Hepatocyte (in vitro differentiated cells): ENCODE data around the gene ZNF219.

Experiments
- CTCF ChIP-seq: fragments of 200-600 bp; sonication (generic); IDR thresholded peaks from 2 replicates; pipeline ENCODE4 v1.5.1; 2016; ENCODE audit warnings: antibody characterized with exemption, mild to moderate bottlenecking; ENCODE audit not compliant: poor library complexity
- EZH2 ChIP-seq: fragments of 200-600 bp; sonication (generic); IDR thresholded peaks from 2 replicates; pipeline ENCODE4 v1.6.1; 2016; ENCODE audit warnings: antibody characterized with exemption, mild to moderate bottlenecking, borderline replicate concordance
- EZH2phosphoT487 ChIP-seq: fragments of 200-600 bp; sonication (generic); IDR thresholded peaks from one replicate; pipeline ENCODE4 v1.6.1; 2018; ENCODE audit warnings: antibody characterized with exemption, mild to moderate bottlenecking, low read depth, moderate library complexity; ENCODE audit not compliant: unreplicated experiment, severe bottlenecking

GRCh38 chr14:21041676-21042433 lies 56.6 kb downstream of the ZNF219 start, which contains the start of gene RNASE7:
- TF ChIP-seq CTCF = no peak
- TF ChIP-seq EZH2phosphoT487 = no peak
- TF ChIP-seq EZH2 = no peak
